B cell (primary cell): ENCODE data around the gene RASGRP2.

Source experiments
- EZH2 ChIP-seq: IDR thresholded peaks from 2 replicates; pipeline ENCODE4 v1.6.1; 2012; ENCODE audit warnings: borderline replicate concordance, low read depth, mild to moderate bottlenecking, moderate library complexity, low read length; ENCODE audit not compliant: insufficient read depth, poor library complexity, severe bottlenecking
- TF ChIP-seq, protein P1 (sequence below): fragments of 200-600 bp; IDR thresholded peaks from one replicate; pipeline ENCODE4 v1.8.0; 2022; ENCODE audit warnings: antibody characterized with exemption, mild to moderate bottlenecking

DNA sequence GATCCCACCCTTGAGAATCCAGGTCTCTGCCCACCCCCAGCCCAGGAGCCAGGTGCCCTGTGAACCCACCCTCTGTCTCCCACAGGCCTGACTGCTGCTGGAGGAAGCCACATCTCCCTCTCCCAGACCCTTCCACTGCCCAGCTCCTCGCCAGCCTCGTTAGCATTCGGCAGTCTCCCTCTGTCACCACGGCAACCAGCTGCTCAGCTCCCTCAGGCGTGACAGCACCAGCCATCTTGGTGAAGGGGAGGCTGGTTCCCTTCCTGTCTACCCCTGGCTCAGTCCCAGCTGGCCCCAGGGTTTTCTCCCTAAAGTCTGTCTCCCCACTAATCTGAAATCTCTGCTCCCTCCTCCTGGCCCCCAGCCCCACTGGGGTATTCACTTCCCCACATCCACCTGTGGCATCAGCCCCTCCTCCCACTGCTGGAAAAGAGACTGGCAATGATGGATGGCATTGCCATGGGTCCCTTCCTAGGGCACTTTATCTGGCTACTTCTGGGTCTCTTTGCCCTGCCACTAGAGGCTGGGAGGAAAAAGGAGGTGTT, 49.0 kb downstream of the RASGRP2 start:
- no peak for TF ChIP-seq EZH2
- TF ChIP-seq, protein P1, sequence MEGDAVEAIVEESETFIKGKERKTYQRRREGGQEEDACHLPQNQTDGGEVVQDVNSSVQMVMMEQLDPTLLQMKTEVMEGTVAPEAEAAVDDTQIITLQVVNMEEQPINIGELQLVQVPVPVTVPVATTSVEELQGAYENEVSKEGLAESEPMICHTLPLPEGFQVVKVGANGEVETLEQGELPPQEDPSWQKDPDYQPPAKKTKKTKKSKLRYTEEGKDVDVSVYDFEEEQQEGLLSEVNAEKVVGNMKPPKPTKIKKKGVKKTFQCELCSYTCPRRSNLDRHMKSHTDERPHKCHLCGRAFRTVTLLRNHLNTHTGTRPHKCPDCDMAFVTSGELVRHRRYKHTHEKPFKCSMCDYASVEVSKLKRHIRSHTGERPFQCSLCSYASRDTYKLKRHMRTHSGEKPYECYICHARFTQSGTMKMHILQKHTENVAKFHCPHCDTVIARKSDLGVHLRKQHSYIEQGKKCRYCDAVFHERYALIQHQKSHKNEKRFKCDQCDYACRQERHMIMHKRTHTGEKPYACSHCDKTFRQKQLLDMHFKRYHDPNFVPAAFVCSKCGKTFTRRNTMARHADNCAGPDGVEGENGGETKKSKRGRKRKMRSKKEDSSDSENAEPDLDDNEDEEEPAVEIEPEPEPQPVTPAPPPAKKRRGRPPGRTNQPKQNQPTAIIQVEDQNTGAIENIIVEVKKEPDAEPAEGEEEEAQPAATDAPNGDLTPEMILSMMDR = no peak
